Hepatocyte (in vitro differentiated cells): ENCODE results near the gene ALPK3.

Experiments
- CTCF ChIP-seq: fragments of 200-600 bp; sonication (generic); IDR thresholded peaks from 2 replicates; pipeline ENCODE4 v1.5.1; 2016; ENCODE audit warnings: antibody characterized with exemption, mild to moderate bottlenecking; ENCODE audit not compliant: poor library complexity
- EZH2 ChIP-seq: fragments of 200-600 bp; sonication (generic); IDR thresholded peaks from 2 replicates; pipeline ENCODE4 v1.6.1; 2016; ENCODE audit warnings: antibody characterized with exemption, mild to moderate bottlenecking, borderline replicate concordance

GRCh38 chr15:84772031-84772430 lies 45.1 kb upstream of the ALPK3 start:
- TF ChIP-seq CTCF (no peak), EZH2 (no peak)
